ENCODE measurements around the gene TNFAIP2. TPM values are rescaled to one million over a fixed set of nuclear protein-coding genes. Genes with fewer than 3 reads are reported as not detected.

The TNFAIP2 gene
- total RNA-seq, 2 experiments from 2014 or later: not detected

- Histone ChIP-seq H3K27ac (ENCODE audit: low read depth, low read length, poor library complexity, severe bottlenecking) (no peak overlapping the region), H4K20me1 (ENCODE audit: insufficient read depth, low read length) (no peaks in the 10 kb centered on the region), H3K4me2 (ENCODE audit: low read length) (no peak overlapping the region), H2AFZ (ENCODE audit: low read length) (no peak overlapping the region), H3K4me1 (ENCODE audit: insufficient read depth, low read length, poor library complexity, severe bottlenecking) (no peaks in the 10 kb centered on the region), H3K79me2 (ENCODE audit: insufficient read depth, low read depth, low read length) (no peaks in the 10 kb centered on the region), H3K9me2 (ENCODE audit: insufficient read depth, low read length) (no peaks in the 10 kb centered on the region), H3K4me3 (ENCODE audit: low read depth, low read length, poor library complexity, severe bottlenecking) (no peak overlapping the region), H3K36me3 (ENCODE audit: insufficient read depth, low read length) (no peaks in the 10 kb centered on the region), H3K9me3 (ENCODE audit: low read length) (0 out of 2 replicates have a peak, but pooled peaks cover 4% of the 10 kb centered on the region)
- POLR2A ChIA-PET: no interaction called here
- no peak for DNase-seq (ENCODE audit: low spot score)
- BruUV-seq (replicated peaks): no TSS peak
- CTCF ChIA-PET (ENCODE audit: unreplicated experiment): no interaction called here
- intact Hi-C loops (cut with micrococcal nuclease; ENCODE audit: unreplicated experiment): no loop called here
- TF ChIP-seq EZH2phosphoT487 (IDR thresholded peaks at IDR 0.05; ENCODE audit: borderline replicate concordance, low read depth, low read length) (no peak), CTCF (conservative IDR thresholded peaks at IDR 0.05; ENCODE audit: low read length) (no peak)
Measured at GRCh38 chr14:103158688-103159087, 35.4 kb downstream of the TNFAIP2 start.

GRCh38 chr14:103160321-103161053, 37.2 kb downstream of the TNFAIP2 start:
- H3K4me3 ChIP-seq (ENCODE audit: low read depth, low read length, poor library complexity, severe bottlenecking): no peak overlapping the region
- no peaks in the 10 kb centered on the region for H3K9me2 ChIP-seq (ENCODE audit: insufficient read depth, low read length)
- H3K4me2 ChIP-seq (ENCODE audit: low read length): no peak overlapping the region
- no peaks in the 10 kb centered on the region for H4K20me1 ChIP-seq (ENCODE audit: insufficient read depth, low read length)
- ChIA-PET CTCF (ENCODE audit: unreplicated experiment) (no interaction called here), POLR2A (interaction anchor here (0.5 kb wide), 1 partner anchor 448 kb away, joined by 3 read pairs; no protein-coding TSS in a partner anchor)
- H3K4me1 ChIP-seq (ENCODE audit: insufficient read depth, low read length, poor library complexity, severe bottlenecking): no peaks in the 10 kb centered on the region
- no peak overlapping the region for H2AFZ ChIP-seq (ENCODE audit: low read length)
- H3K36me3 ChIP-seq (ENCODE audit: insufficient read depth, low read length): no peaks in the 10 kb centered on the region
- intact Hi-C loops (cut with micrococcal nuclease; ENCODE audit: unreplicated experiment): no loop called here
- TF ChIP-seq EZH2phosphoT487 (IDR thresholded peaks at IDR 0.05; ENCODE audit: borderline replicate concordance, low read depth, low read length): no peak
- TF ChIP-seq CTCF (conservative IDR thresholded peaks at IDR 0.05; ENCODE audit: low read length): no peak
- no peak overlapping the region for H3K27ac ChIP-seq (ENCODE audit: low read depth, low read length, poor library complexity, severe bottlenecking)
- H3K9me3 ChIP-seq (ENCODE audit: low read length): 0 out of 2 replicates have a peak, but pooled peaks cover 4% of the 10 kb centered on the region
- DNase-seq (ENCODE audit: low spot score): no peak
- H3K79me2 ChIP-seq (ENCODE audit: insufficient read depth, low read depth, low read length): no peaks in the 10 kb centered on the region
- no TSS peak for BruUV-seq (replicated peaks)

- POLR2A ChIA-PET: interaction anchor here (0.5 kb wide), 1 partner anchor 449 kb away, joined by 3 read pairs; no protein-coding TSS in a partner anchor
Measured at GRCh38 chr14:103161054-103161397, 37.8 kb downstream of the TNFAIP2 start.

More at GRCh38 chr14:103161054-103161397, 37.8 kb downstream of the TNFAIP2 start:
- Histone ChIP-seq H3K4me2 (ENCODE audit: low read length) (no peak overlapping the region), H3K27ac (ENCODE audit: low read depth, low read length, poor library complexity, severe bottlenecking) (no peak overlapping the region), H4K20me1 (ENCODE audit: insufficient read depth, low read length) (no peaks in the 10 kb centered on the region), H3K36me3 (ENCODE audit: insufficient read depth, low read length) (no peaks in the 10 kb centered on the region), H3K9me3 (ENCODE audit: low read length) (0 out of 2 replicates have a peak, but pooled peaks cover 4% of the 10 kb centered on the region), H3K79me2 (ENCODE audit: insufficient read depth, low read depth, low read length) (no peaks in the 10 kb centered on the region), H3K4me3 (ENCODE audit: low read depth, low read length, poor library complexity, severe bottlenecking) (no peak overlapping the region), H3K4me1 (ENCODE audit: insufficient read depth, low read length, poor library complexity, severe bottlenecking) (no peaks in the 10 kb centered on the region), H2AFZ (ENCODE audit: low read length) (no peak overlapping the region), H3K9me2 (ENCODE audit: insufficient read depth, low read length) (no peaks in the 10 kb centered on the region)
- no peak for DNase-seq (ENCODE audit: low spot score)
- BruUV-seq (replicated peaks): no TSS peak
- intact Hi-C loops (cut with micrococcal nuclease; ENCODE audit: unreplicated experiment): no loop called here
- TF ChIP-seq EZH2phosphoT487 (IDR thresholded peaks at IDR 0.05; ENCODE audit: borderline replicate concordance, low read depth, low read length): no peak
- no peak for TF ChIP-seq CTCF (conservative IDR thresholded peaks at IDR 0.05; ENCODE audit: low read length)
- CTCF ChIA-PET (ENCODE audit: unreplicated experiment): no interaction called here
